ENCODE results near the gene HSPD1.

HSPD1 gene

GRCh38 chr2:197499594-197500502, at the start of gene HSPD1, which contains the start of gene HSPE1:
Gene HSPD1, minus strand, starts transcription at chr2:197499840. Its CDS starts 992 bp downstream, at chr2:197498848.
Gene HSPE1, plus strand, starts transcription at chr2:197500379. Its CDS starts 58 bp downstream, at chr2:197500437.
- no peaks in the 10 kb centered on the region for H3K9me3 ChIP-seq (replicated peaks in 1 of 11)
- peaks cover 60 to 84% (median 76%) of the 10 kb centered on the region in 11 experiments for H3K36me3 ChIP-seq
- peaks cover 41 to 91% (median 80%) of the 10 kb centered on the region in 11 experiments; a peak in 21 of 22 replicates for H4K20me1 ChIP-seq
- TF ChIP-seq Cebpa-rat (IDR thresholded peaks at IDR 0.05), result no peak
- peak within 1 kb of the TSS; percentile 81 to 96 (median 89) for H3K9ac ChIP-seq
- peak within 1 kb of the TSS; percentile 86 to 97 (median 93) for H3K4me2 ChIP-seq
- H3K4me1 ChIP-seq, result peaks cover 42 to 56% (median 49%) of the 10 kb centered on the region in 10 experiments
- H3K27me3 ChIP-seq, result no peaks in the 10 kb centered on the region
- H3K4me3 ChIP-seq, result peak within 1 kb of the TSS; percentile 77 to 95 (median 88)
- peak within 1 kb of the TSS; percentile 78 to 95 (median 86) for H3K27ac ChIP-seq

GRCh38 chr2:197548582-197548981, 48.9 kb upstream of the HSPD1 start:
- no peaks in the 10 kb centered on the region for H3K4me1 ChIP-seq
- no peaks in the 10 kb centered on the region; a peak in 1 of 22 replicates for H3K9me3 ChIP-seq (replicated peaks in 1 of 11)
- no peak overlapping the region for H3K4me2 ChIP-seq
- H4K20me1 ChIP-seq, result peaks cover 0 to 58% (median 31%) of the 10 kb centered on the region in 11 experiments; a peak in 16 of 22 replicates
- peaks cover 96 to 100% (median 100%) of the 10 kb centered on the region in 11 experiments for H3K36me3 ChIP-seq
- H3K4me3 ChIP-seq, result no peak overlapping the region
- no peaks in the 10 kb centered on the region for H3K27me3 ChIP-seq
- TF ChIP-seq Cebpa-rat (IDR thresholded peaks at IDR 0.05), result no peak
- no peak overlapping the region for H3K27ac ChIP-seq
- H3K9ac ChIP-seq, result no peak overlapping the region

DNA sequence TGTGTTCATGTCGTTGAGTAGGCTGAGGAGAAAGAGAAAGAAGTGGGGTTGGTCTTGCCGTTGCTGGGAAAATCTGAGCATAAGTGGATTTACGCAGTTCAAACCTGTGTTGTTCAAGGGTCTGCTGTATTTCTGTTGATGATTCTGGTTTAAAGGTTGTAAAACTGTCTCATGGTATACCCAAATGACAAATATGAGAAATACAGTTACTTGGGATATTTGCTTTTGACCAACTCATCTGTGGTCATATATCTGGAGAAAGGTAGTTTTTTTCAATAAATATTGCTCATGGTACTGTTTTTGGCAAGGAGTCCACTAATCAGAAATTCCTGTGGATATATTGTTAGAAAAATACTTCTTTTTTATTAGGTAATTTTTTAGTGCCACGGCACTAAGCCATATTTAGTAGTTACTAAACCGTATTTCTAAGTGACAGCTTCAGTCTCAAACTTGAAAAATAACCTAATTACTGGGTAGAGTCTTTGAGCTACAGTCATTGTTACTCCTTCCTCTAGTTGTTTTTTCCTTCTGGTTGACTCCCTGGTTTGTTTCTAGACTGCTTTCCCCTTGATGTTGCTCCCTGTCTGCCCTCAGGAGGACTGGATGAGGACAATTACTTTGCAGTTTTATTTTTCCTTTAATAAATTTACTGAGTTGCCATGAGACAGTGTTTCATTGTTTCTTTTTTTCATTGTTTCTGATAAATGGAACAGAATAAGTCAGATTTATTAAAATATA, 47.7 kb upstream of the HSPD1 start:
- peaks cover 0 to 69% (median 35%) of the 10 kb centered on the region in 11 experiments; a peak in 16 of 22 replicates for H4K20me1 ChIP-seq
- no peak overlapping the region for H3K27ac ChIP-seq
- no peaks in the 10 kb centered on the region for H3K27me3 ChIP-seq
- H3K9me3 ChIP-seq (replicated peaks in 1 of 11), result no peaks in the 10 kb centered on the region; a peak in 1 of 22 replicates
- TF ChIP-seq Cebpa-rat (IDR thresholded peaks at IDR 0.05), result no peak
- H3K4me1 ChIP-seq, result no peaks in the 10 kb centered on the region
- H3K9ac ChIP-seq, result no peak overlapping the region
- H3K36me3 ChIP-seq, result peaks cover 97 to 100% (median 100%) of the 10 kb centered on the region in 11 experiments
- no peak overlapping the region for H3K4me3 ChIP-seq
- H3K4me2 ChIP-seq, result no peak overlapping the region

DNA sequence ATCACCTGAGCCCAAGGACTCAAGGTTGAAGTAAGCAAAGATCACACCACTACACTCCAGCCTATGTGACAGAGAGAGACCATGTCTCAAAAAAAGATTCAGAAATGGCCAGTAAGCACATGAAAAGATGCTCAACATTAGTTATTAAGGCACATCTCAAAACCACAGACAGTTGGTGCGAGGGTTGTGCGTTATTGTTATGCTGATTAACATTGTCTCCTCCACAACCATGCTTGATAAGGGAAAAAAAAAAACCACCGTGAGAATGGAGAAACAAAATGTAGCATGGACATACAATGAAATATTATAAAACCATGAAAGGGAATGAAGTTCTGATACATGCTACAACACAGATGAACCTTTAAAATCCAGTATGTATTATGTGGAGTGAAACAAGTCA, 43.6 kb upstream of the HSPD1 start:
- no peak overlapping the region for H3K4me3 ChIP-seq
- no peaks in the 10 kb centered on the region; a peak in 1 of 22 replicates for H3K9me3 ChIP-seq (replicated peaks in 1 of 11)
- no peak overlapping the region for H3K4me2 ChIP-seq
- peaks cover 95 to 100% (median 99%) of the 10 kb centered on the region in 11 experiments for H3K36me3 ChIP-seq
- no peaks in the 10 kb centered on the region for H3K27me3 ChIP-seq
- no peak overlapping the region for H3K27ac ChIP-seq
- peaks cover 15 to 80% (median 46%) of the 10 kb centered on the region in 11 experiments; a peak in 19 of 22 replicates for H4K20me1 ChIP-seq
- H3K9ac ChIP-seq, result no peak overlapping the region
- no peaks in the 10 kb centered on the region for H3K4me1 ChIP-seq
- no peak for TF ChIP-seq Cebpa-rat (IDR thresholded peaks at IDR 0.05)

- no peak for TF ChIP-seq Cebpa-rat (IDR thresholded peaks at IDR 0.05)
- no peak overlapping the region for H3K9ac ChIP-seq
- H3K4me3 ChIP-seq, result no peak overlapping the region
- no peaks in the 10 kb centered on the region; a peak in 1 of 20 replicates for H3K4me1 ChIP-seq
- H3K9me3 ChIP-seq (replicated peaks in 1 of 11), result no peaks in the 10 kb centered on the region; a peak in 1 of 22 replicates
- H3K4me2 ChIP-seq, result no peak overlapping the region
- no peak overlapping the region for H3K27ac ChIP-seq
- H3K27me3 ChIP-seq, result no peaks in the 10 kb centered on the region
- peaks cover 93 to 100% (median 98%) of the 10 kb centered on the region in 11 experiments for H3K36me3 ChIP-seq
- H4K20me1 ChIP-seq, result peaks cover 19 to 81% (median 42%) of the 10 kb centered on the region in 11 experiments; a peak in 20 of 22 replicates
Observed at GRCh38 chr2:197539734-197540133, 40.1 kb upstream of the HSPD1 start.

DNA sequence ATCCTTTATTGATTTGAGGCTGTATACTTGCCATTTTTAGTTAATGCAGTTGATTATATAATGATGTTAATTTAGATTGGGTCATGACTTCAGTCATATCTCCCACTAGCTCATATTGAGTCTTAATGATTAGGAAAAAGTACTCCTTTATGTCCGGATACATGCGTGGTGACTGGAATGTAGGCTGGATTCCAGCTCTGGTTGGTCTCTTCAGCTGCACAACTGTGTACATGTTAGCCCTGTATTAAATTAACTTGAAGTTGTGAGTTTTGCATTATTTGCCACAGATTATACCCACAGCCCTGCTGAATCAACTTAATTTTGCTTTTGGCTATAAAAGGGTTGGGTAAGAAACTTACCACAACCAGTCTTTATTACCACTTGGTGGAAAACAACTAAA, 38.8 kb upstream of the HSPD1 start:
- TF ChIP-seq Cebpa-rat (IDR thresholded peaks at IDR 0.05), result no peak
- no peak overlapping the region for H3K27ac ChIP-seq
- H4K20me1 ChIP-seq, result peaks cover 25 to 85% (median 54%) of the 10 kb centered on the region in 11 experiments; a peak in 20 of 22 replicates
- no peak overlapping the region for H3K9ac ChIP-seq
- H3K9me3 ChIP-seq (replicated peaks in 1 of 11), result no peaks in the 10 kb centered on the region
- no peak overlapping the region for H3K4me3 ChIP-seq
- H3K4me1 ChIP-seq, result no peaks in the 10 kb centered on the region; a peak in 1 of 20 replicates
- peaks cover 85 to 100% (median 95%) of the 10 kb centered on the region in 11 experiments for H3K36me3 ChIP-seq
- no peaks in the 10 kb centered on the region for H3K27me3 ChIP-seq
- no peak overlapping the region for H3K4me2 ChIP-seq

- peak overlapping the region in 10 of 11 experiments; percentile 86 to 95 (median 90); a peak in 12 of 22 replicates for H3K27ac ChIP-seq
- peak overlapping the region; percentile 75 to 97 (median 89) for H3K4me2 ChIP-seq
- H4K20me1 ChIP-seq, result peaks cover 0 to 37% (median 26%) of the 10 kb centered on the region in 11 experiments; a peak in 15 of 22 replicates
- TF ChIP-seq Cebpa-rat (IDR thresholded peaks at IDR 0.05), result no peak
- peaks cover 11 to 46% (median 44%) of the 10 kb centered on the region in 11 experiments; a peak in 21 of 22 replicates for H3K36me3 ChIP-seq
- no peaks in the 10 kb centered on the region for H3K27me3 ChIP-seq
- H3K9me3 ChIP-seq (replicated peaks in 1 of 11), result peaks cover 18 to 45% (median 41%) of the 10 kb centered on the region in 11 experiments
- H3K9ac ChIP-seq, result peak overlapping the region; percentile 91 to 98 (median 95)
- peak overlapping the region; percentile 88 to 98 (median 91) for H3K4me3 ChIP-seq
- H3K4me1 ChIP-seq, result peaks cover 14 to 29% (median 22%) of the 10 kb centered on the region in 10 experiments
Observed at GRCh38 chr2:197517150-197517549, 17.5 kb upstream of the HSPD1 start.

DNA sequence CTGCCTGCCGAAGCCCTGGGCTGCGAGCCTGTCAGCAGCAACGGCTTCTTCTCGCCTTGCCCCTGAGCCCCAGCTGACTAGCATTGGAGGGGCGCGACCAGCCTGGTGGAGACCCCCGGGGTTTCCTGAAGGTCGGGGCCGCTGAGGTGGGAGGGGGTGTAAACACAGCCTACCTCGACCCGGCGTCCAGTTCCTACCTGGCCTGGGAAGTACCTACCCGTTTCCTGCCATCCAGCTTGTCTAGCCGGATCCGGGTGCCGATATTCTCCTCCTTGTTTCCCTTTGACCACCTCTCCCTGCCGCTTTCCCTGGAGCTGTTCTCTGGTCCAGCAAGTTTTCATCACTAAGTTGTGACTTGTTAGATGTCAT, 16.7 kb upstream of the HSPD1 start:
- H3K27ac ChIP-seq, result peak overlapping the region; percentile 86 to 95 (median 89)
- peaks cover 11 to 44% (median 37%) of the 10 kb centered on the region in 11 experiments; a peak in 21 of 22 replicates for H3K36me3 ChIP-seq
- peaks cover 14 to 29% (median 22%) of the 10 kb centered on the region in 10 experiments for H3K4me1 ChIP-seq
- peaks cover 0 to 37% (median 26%) of the 10 kb centered on the region in 11 experiments; a peak in 15 of 22 replicates for H4K20me1 ChIP-seq
- peaks cover 16 to 38% (median 34%) of the 10 kb centered on the region in 11 experiments for H3K9me3 ChIP-seq (replicated peaks in 1 of 11)
- no peaks in the 10 kb centered on the region for H3K27me3 ChIP-seq
- H3K4me2 ChIP-seq, result peak overlapping the region; percentile 75 to 97 (median 89)
- no peak for TF ChIP-seq Cebpa-rat (IDR thresholded peaks at IDR 0.05)
- H3K9ac ChIP-seq, result peak overlapping the region; percentile 91 to 98 (median 95)
- H3K4me3 ChIP-seq, result peak overlapping the region; percentile 88 to 98 (median 91)
